K562 (cell line): ENCODE data around the gene RDH16. TPM values are rescaled to one million over a fixed set of nuclear protein-coding genes. Genes with fewer than 3 reads are reported as not detected.

Experiments used
- CTBP1 ChIP-seq: fragments of 450-650 bp; IDR thresholded peaks from 2 replicates; pipeline ENCODE4 v1.6.1; 2016; ENCODE audit warnings: borderline replicate concordance
- ELF2 ChIP-seq: fragments of 250-450 bp; sonication (Bioruptor Pico); IDR thresholded peaks from 2 replicates; pipeline ENCODE4 v1.5.0; 2021; ENCODE audit warnings: mild to moderate bottlenecking
- EP400 ChIP-seq: fragments of 450-650 bp; IDR thresholded peaks from 2 replicates; pipeline ENCODE4 v1.6.1; 2017; ENCODE audit warnings: antibody characterized with exemption, mild to moderate bottlenecking, moderate library complexity
- GTF2F1 ChIP-seq: IDR thresholded peaks from 2 replicates; pipeline ENCODE4 v1.6.1; 2011; ENCODE audit warnings: low read depth, low read length, improper control_type of control experiment
- MECOM ChIP-seq: fragments of 250-450 bp; sonication (Bioruptor Pico); IDR thresholded peaks from 2 replicates; pipeline ENCODE4 v1.8.0; 2022; ENCODE audit warnings: inconsistent platforms
- POLR2H ChIP-seq: IDR thresholded peaks from 2 replicates; pipeline ENCODE4 v1.6.1; 2016; ENCODE audit warnings: missing genetic modification characterization, low read depth, mild to moderate bottlenecking, control low read depth, missing compliant biosample characterization, moderate library complexity
- POU5F1 ChIP-seq: fragments of 150-350 bp; IDR thresholded peaks from 2 replicates; pipeline ENCODE4 v1.6.1; 2014; ENCODE audit warnings: borderline replicate concordance, low read length, low read depth, mild to moderate bottlenecking; ENCODE audit not compliant: partially characterized antibody
- SIN3A ChIP-seq, 2 experiments: fragments of 150-350 bp in 1 of 2; IDR thresholded peaks; 2 replicates each; pipeline ENCODE4 v1.6.1; 2011 to 2016; ENCODE audit warnings: borderline replicate concordance in 2 of 2, low read depth in 2 of 2, low read length in 2 of 2, mild to moderate bottlenecking in 2 of 2, moderate library complexity in 2 of 2; ENCODE audit not compliant: control insufficient read depth in 1 of 2
- SIN3B ChIP-seq: fragments of 450-650 bp; IDR thresholded peaks from 2 replicates; pipeline ENCODE4 v1.6.1; 2017; ENCODE audit warnings: low read depth, mild to moderate bottlenecking, moderate library complexity
- SNIP1 ChIP-seq: fragments of 450-650 bp; IDR thresholded peaks from 2 replicates; pipeline ENCODE4 v1.7.1; 2017; ENCODE audit warnings: low read depth, mild to moderate bottlenecking
- SPI1 ChIP-seq: IDR thresholded peaks from 2 replicates; pipeline ENCODE4 v1.6.1; 2011; ENCODE audit warnings: low read depth, low read length, control low read depth, borderline replicate concordance
- SRSF9 ChIP-seq: fragments of 200-400 bp; formaldehyde crosslinking; IDR thresholded peaks from 2 replicates; pipeline ENCODE4 v1.6.1; 2017; ENCODE audit warnings: low read depth, low read length, borderline replicate concordance
- ZNF212 ChIP-seq: fragments of 450-650 bp; formaldehyde crosslinking; IDR thresholded peaks from 2 replicates; pipeline ENCODE4 v1.4.0; 2020; ENCODE audit warnings: mild to moderate bottlenecking
- ZNF239 ChIP-seq: fragments of 250-450 bp; sonication (Bioruptor Pico); IDR thresholded peaks from 2 replicates; pipeline ENCODE4 v1.4.0; 2020; ENCODE audit warnings: mild to moderate bottlenecking
- ZNF253 ChIP-seq: fragments of 250-450 bp; sonication (Bioruptor Pico); conservative IDR thresholded peaks from 2 replicates; pipeline ENCODE4 v1.6.1; 2021; ENCODE audit warnings: mild to moderate bottlenecking
- polyA plus RNA-seq, 8 experiments: library from polyadenylated mRNA; depleted of rRNA in 4 of 8; stranded (reverse) in 5 of 8; unstranded in 3 of 8; fragments of >200 nt; fragmentation: Nextera tagmentation in 2 of 8; fragmentation: Illumina TruSeq in 1 of 8; extraction: Ambion mirVana in 2 of 8; extraction: Trizol in 1 of 8; gene quantifications; 2 replicates each; pipeline versions ENCODE4 v1.2.1 to v1.2.3, GENCODE V29; 2011 to 2014; ENCODE audit warnings: inconsistent platforms in 1 of 8, missing spikeins in 1 of 8
- total RNA-seq, 7 experiments: library from RNA; depleted of rRNA in 6 of 7; stranded (reverse); fragments of >200 nt in 6 of 7; fragmentation: Illumina TruSeq in 2 of 7; extraction: Trizol in 2 of 7; gene quantifications; 2 replicates each; pipeline versions ENCODE4 v1.2.1 to v1.2.3, GENCODE V29; 2011 to 2021; ENCODE audit warnings: low replicate concordance in 1 of 7
- TF ChIP-seq, protein P1 (sequence below), 2 experiments: fragments of 450-650 bp in 1 of 2; IDR thresholded peaks; 2 replicates each; pipeline ENCODE4 v1.6.1; 2011 to 2017; ENCODE audit warnings: low read depth in 2 of 2, antibody characterized with exemption in 1 of 2, borderline replicate concordance in 1 of 2, low read length in 1 of 2, mild to moderate bottlenecking in 1 of 2, mixed read lengths in 1 of 2; ENCODE audit not compliant: control insufficient read depth in 1 of 2
- TF ChIP-seq, protein P2 (sequence below): sonication (generic); formaldehyde crosslinking; IDR thresholded peaks from 2 replicates; pipeline ENCODE4 v1.8.0; 2022; ENCODE audit warnings: mild to moderate bottlenecking, low read depth, missing genetic modification reagents
- TF ChIP-seq, protein P3 (sequence below): fragments of 250-450 bp; sonication (Bioruptor Pico); IDR thresholded peaks from 2 replicates; pipeline ENCODE4 v1.8.0; 2022; ENCODE audit warnings: inconsistent platforms, mild to moderate bottlenecking, moderate library complexity, borderline replicate concordance
- TF ChIP-seq, protein P4 (sequence below): sonication (generic); formaldehyde crosslinking; IDR thresholded peaks from 2 replicates; pipeline ENCODE4 v1.8.1; 2022; ENCODE audit warnings: missing genetic modification reagents

RDH16 gene
- total and polyA plus RNA-seq, 9 of the 15 experiments (the other 6 are each of a cell fraction or from before 2014, with no cell fraction given): 0.11 to 0.52 (median 0.22) TPM; not detected in 1

DNA sequence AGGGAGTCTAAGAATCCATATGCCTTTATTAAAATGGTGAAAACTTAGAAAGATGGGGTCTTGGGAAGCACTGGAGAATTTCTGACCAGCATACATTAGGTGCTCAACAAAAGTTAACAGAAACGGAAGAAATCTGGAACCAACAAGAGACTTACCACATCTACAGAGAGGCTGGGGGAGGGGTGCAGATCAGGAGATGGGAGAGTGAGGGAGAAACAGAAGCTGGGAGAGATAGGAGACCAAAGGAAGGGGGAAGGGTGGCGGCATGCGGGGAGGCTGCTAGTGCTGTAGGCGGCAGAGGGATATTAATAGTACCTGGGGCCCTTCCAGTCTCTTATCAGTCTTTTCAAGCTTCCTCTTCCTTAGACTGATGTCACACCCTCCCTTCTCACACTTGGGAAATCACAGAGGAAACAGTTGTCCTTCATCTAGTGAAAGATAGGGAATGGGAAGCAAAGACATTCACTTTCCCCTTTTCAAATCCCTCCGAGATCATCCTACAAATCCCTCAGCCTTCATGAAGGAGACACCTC, 30.9 kb upstream of the RDH16 start (continued):
- TF ChIP-seq, protein P1, sequence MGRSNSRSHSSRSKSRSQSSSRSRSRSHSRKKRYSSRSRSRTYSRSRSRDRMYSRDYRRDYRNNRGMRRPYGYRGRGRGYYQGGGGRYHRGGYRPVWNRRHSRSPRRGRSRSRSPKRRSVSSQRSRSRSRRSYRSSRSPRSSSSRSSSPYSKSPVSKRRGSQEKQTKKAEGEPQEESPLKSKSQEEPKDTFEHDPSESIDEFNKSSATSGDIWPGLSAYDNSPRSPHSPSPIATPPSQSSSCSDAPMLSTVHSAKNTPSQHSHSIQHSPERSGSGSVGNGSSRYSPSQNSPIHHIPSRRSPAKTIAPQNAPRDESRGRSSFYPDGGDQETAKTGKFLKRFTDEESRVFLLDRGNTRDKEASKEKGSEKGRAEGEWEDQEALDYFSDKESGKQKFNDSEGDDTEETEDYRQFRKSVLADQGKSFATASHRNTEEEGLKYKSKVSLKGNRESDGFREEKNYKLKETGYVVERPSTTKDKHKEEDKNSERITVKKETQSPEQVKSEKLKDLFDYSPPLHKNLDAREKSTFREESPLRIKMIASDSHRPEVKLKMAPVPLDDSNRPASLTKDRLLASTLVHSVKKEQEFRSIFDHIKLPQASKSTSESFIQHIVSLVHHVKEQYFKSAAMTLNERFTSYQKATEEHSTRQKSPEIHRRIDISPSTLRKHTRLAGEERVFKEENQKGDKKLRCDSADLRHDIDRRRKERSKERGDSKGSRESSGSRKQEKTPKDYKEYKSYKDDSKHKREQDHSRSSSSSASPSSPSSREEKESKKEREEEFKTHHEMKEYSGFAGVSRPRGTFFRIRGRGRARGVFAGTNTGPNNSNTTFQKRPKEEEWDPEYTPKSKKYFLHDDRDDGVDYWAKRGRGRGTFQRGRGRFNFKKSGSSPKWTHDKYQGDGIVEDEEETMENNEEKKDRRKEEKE (IDR thresholded peaks at IDR 0.05; ENCODE audit: borderline replicate concordance in 1 of 2, control insufficient read depth in 1 of 2, low read depth in 2 of 2, low read length in 1 of 2): no peak
- TF ChIP-seq ZNF253 (CRISPR knock-in tag) (no peak), SRSF9 (no peak), SIN3B (no peak), SIN3A (IDR thresholded peaks at IDR 0.05; ENCODE audit: borderline replicate concordance in 2 of 2, control insufficient read depth in 1 of 2, low read depth in 2 of 2, low read length in 2 of 2) (no peak), SNIP1 (no peak), POLR2H (tag) (no peak), SPI1 (peak; percentile 38; the same call in 1 of the 2 replicates), MECOM (CRISPR knock-in tag) (peak; percentile 58; the same call in 1 of the 2 replicates), CTBP1 (peak; percentile 97; the same call in 1 of the 2 replicates), ZNF212 (CRISPR knock-in tag) (no peak), ELF2 (no peak), ZNF239 (CRISPR knock-in tag) (peak; percentile 51; the same call in 1 of the 2 replicates), EP400 (peak; percentile 88), GTF2F1 (no peak), POU5F1 (peak; percentile 50)
- TF ChIP-seq, protein P2, sequence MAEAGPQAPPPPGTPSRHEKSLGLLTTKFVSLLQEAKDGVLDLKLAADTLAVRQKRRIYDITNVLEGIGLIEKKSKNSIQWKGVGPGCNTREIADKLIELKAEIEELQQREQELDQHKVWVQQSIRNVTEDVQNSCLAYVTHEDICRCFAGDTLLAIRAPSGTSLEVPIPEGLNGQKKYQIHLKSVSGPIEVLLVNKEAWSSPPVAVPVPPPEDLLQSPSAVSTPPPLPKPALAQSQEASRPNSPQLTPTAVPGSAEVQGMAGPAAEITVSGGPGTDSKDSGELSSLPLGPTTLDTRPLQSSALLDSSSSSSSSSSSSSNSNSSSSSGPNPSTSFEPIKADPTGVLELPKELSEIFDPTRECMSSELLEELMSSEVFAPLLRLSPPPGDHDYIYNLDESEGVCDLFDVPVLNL (CRISPR knock-in tag): no peak
- TF ChIP-seq, protein P3, sequence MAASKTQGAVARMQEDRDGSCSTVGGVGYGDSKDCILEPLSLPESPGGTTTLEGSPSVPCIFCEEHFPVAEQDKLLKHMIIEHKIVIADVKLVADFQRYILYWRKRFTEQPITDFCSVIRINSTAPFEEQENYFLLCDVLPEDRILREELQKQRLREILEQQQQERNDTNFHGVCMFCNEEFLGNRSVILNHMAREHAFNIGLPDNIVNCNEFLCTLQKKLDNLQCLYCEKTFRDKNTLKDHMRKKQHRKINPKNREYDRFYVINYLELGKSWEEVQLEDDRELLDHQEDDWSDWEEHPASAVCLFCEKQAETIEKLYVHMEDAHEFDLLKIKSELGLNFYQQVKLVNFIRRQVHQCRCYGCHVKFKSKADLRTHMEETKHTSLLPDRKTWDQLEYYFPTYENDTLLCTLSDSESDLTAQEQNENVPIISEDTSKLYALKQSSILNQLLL (CRISPR knock-in tag): no peak
- TF ChIP-seq, protein P4, sequence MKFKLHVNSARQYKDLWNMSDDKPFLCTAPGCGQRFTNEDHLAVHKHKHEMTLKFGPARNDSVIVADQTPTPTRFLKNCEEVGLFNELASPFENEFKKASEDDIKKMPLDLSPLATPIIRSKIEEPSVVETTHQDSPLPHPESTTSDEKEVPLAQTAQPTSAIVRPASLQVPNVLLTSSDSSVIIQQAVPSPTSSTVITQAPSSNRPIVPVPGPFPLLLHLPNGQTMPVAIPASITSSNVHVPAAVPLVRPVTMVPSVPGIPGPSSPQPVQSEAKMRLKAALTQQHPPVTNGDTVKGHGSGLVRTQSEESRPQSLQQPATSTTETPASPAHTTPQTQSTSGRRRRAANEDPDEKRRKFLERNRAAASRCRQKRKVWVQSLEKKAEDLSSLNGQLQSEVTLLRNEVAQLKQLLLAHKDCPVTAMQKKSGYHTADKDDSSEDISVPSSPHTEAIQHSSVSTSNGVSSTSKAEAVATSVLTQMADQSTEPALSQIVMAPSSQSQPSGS (CRISPR knock-in tag): no peak
